HG02588 (cell line): ENCODE measurements around the gene F5.

Experiments
- ATAC-seq: cut with Tn5 transposase; IDR thresholded peaks from one replicate; pipeline ENCODE4 v1.9.1; 2021; ENCODE audit warnings: mild to moderate bottlenecking, moderate library complexity; ENCODE audit not compliant: unreplicated experiment

Gene F5

DNA sequence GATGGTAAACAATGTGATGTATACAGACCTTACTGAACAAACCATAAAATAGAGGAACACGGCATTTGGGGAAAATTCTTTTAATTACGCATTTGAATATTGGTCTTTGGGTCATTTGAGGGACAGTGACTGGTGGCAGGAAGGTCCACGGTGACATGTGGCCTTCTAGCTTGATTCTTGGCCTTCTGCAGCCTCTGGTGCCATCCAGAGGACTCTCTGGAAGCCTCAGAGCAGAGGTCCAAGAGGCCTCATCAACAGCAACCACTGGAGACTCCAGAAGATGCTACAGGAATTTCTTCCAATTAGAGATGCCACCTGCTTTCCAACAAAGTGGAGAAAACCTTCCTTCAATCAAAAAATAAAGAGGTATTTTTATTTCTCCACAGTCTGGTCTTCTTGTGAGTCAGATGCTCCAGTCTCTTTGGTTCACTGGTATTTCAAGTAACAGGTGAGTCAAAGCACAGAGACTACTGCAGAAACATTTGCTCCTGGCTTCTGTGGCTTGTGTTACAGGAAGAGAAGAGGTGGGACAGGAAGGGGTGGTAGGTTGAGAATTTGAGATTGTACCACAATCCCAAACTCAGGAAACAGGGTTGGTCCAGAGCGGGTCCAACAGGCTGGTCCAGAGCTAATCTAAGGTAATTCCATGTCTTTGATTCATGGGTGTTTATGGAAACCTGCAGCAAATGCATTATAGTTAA lies 2.7 kb upstream of the F5 start:
- ATAC-seq, result no peak

DNA sequence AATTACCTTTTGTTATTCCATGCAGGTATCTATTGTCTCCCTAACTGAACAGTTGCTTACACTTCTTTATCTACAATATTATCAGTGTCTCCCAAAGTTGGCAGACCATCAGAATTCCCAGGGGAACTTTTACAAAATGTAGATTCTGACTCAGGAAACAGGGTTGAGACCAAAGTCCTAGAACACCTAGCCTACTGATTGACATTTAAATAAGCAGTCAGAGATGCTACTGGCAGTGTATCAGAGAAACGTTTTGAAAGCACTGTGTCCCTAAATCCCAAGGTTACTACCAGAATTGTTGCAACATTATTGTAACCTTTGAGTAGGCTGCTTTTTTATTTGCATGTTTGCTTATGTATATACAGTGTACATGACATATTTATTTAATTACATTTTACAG lies 1.8 kb upstream of the F5 start:
- no peak for ATAC-seq

DNA sequence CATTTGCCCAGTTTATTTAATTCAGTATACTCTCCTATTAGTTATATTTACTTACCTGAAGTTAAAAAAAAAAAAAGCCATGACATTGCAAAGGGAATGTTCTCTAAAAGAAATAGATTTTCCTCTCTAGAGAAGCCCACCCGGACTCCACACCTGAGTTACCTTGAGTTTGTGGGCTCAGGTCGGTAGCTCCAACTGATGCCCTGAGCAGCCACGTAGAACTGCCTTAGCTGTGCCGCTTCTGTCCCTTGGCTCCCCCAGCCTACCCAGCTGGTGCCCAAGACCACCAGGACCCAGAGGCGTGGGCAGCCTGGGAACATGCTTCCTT lies 250 bp downstream of the F5 start:
- peak; percentile 8 for ATAC-seq

DNA sequence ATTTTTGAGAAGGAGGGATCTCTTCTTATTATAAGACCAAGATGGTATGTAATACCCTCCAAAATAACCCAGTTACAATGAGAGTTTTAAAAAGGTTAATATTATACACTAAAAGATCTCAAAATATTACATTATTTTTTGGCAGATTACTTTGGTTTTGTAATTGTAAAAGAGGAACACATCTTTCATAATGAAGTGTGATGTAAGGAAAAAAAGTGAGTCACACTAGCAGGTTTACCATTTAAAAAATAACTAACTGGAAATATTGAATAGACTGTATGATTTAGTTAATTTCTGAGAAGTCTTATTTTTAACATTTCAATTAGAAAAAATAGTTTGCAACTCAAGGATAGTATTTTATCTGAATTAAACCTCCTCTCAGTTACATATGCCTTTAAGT lies 1.1 kb downstream of the F5 start:
- no peak for ATAC-seq

DNA sequence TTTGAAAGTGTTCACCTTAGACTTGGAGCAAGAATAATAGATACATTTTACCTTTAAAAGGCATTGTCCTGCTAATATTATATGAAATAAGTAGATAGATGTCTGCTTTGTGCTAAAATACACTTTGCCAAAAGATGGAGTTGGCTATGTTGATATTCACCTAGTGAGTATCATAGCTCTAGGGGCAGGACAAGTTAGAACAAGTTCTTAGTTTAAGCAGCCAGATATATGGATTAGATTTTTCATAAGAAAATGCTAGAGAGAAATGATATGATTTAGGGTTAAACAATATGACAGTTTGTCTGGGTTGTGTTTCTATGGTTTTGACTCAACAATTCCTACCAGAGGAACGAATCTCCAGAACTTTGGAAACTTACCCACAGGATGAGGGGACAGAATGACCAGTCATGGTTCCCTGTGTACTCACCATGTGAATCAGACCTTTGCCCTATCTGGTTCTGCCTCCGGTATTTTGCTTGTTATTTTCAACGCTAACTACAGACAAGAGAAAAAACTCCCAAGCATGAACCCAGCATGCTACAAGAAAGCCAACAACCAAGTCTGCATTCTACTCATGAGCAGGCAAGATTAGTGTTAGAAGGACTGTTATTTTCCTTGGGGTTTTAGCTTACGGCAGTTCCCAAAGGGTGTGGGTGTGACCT lies 1.7 kb downstream of the F5 start:
- ATAC-seq, result no peak

DNA sequence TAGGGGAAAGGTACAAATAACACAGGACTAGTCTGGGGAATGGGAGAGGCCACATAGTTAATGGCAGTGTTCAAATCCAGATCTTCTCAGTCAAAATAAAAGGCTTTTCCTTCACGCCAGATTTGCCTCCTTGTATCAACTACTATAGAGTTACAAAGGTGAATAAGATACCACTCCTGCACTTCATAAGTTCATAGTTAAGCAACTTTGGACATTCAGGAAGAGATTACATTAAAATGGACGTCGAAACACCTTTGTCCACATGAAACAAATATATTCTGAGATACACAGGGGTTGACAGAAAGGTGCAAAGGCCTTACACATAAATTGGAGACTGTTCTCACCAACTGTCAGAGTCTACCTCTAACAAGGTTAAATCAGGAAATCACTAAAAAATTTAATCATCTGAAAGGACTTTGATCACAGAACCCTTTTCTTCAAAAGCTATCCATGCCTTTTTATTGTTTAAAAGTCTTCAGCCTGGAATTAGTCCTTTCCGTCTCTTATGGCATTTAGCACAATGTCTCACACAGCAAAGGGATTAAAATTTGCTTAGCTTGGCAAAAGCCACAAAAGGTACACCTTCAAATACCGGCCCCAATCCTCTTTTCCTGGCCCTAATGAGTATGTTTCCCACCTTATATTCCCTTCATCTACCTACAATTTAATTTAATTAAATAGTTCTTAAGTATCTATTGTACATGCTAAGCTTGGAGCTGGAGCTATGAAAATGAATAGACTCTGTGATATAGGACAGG lies 8.1 kb downstream of the F5 start:
- ATAC-seq, result no peak

DNA sequence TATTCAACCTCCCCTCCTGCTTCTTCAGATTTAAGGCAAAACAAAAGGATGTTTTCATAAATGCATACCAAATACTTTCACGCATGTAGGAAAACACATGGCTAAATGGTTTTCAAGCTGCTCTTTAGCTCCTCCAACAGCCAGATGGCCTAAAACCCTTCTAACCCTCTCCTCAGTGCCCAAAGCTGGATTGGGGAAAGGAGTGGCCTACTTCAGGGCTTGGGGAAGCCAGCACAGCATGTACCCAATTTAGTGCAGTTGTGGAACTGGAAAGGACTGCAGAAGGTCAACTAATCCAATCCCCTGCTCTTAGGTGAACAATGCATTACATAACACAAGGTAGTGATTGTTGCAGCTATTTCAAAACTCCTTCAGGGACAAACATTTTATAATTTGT lies 9.3 kb downstream of the F5 start:
- no peak for ATAC-seq

DNA sequence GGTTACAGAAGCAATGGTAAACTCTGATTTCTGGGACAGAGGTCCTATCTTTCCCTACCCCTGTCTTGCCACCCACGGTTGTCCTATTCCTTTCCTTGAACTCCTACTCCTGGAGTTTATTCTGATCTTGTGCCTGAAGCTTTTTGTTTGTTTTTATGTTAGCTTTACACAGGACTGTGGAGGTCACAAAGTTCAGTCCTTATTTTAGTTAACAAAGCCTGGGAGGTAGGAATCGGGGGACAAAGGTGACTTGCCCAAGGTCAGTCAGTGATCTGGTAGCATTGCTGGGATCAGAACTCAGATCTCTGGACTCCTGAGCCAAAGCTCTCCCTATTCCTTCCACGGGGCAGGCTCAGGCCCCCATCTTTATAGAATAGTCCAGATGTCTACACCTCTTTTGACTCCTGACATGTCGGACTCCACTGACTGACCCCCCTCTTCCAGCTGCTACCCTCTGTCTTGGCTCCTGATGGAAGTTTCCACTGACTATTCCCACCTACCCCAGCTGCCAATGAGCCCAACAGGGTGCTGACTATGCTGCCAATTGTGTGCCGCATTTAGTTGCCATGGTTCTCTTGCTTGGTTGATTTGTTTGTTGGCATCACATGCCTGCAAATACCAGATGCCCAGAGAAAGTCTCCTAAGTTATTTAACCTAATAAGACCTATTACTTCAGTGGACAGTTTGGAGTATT lies 9.9 kb downstream of the F5 start:
- no peak for ATAC-seq

DNA sequence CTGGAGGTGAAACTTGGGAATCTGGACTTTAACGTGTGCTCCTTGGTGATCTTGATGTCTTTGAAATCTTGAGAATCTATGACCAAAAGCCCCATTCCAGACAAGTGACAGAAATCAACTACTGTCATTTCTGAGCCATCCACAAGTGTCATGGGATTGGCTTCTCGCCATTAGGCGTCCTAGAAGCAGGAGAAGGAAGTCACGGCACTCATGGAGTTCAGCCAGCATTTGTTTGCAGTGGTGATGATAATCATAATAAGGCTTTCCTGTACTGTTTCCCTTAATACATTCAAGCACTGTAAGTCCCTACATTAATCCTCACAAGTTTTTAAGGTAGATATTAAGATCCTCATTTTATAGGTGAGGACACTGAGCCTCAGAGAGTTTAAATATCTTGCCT lies 11.9 kb downstream of the F5 start:
- no peak for ATAC-seq

DNA sequence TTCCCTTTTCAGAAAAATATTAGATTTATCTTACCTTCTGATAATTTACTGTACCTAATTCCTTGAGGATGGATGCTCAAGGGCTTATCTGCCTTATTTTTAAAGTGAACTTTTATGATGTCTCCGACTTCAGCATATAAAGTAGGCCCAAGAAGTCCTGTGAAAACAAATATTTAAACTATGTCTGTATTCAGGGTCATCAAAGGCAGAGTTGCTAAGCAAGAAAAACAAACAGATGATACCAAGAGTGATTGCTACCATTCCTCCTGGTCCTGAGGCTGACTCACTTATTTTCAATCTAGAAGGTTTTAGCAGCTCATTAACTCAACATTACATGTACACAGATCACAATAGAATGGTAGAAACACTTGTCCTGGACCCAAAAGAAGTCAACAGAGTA lies 14.1 kb downstream of the F5 start:
- no peak for ATAC-seq

DNA sequence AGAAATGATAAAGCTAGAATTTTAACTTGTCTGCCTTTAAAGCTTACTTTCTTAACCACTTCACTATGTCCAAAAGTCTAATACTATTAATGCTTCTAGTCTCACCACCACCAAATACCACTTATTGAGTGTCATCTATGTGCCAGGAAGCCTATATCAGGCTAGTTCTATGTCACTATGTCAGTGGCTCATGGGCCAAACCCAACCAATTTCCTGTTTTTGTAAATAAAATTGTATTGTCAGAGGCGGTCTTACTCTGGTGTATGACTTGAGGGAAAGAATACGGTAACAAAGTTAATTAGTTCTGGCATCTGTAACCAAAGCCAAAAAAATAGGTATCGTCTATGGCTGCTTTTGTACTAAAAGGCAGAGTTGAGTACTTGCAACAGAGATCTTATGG lies 14.8 kb downstream of the F5 start:
- ATAC-seq, result no peak

DNA sequence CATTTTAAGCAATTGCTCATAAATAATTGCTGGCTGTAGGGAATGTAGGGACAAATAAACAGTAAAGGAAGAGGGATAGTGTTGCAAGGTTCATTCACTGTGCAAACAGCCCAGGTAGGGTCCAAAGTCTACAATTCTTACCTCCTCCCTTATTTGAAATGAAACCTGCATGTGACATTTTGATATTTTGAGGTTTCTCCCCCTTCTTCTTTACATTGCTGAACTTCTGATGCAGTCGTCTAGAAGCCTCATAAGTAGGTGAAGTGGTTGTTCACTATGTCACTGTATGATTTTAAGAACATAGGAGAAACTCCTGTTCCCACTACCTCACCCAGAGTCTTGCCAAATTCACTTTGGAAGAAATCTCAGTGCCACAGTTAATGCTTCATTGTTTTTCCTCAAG lies 16.1 kb downstream of the F5 start:
- no peak for ATAC-seq

DNA sequence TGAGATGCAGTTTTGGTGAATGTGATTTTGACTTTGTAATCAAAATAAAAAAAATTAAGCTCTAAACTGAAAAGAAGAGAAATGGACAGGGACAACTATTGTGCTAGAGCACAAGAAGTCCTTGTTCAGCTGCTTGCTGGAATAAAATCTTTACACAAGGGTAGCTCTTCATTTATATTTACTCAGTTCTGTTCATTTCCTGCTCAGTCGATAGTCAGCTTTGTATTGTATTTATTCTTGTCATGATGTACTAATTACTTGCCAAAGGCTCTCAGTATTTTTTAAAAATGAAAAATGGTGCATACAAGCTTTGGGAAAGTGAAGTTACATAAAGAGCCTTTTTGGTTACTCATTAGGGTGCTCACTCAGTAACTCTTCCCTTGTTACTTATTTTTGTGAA lies 17.8 kb downstream of the F5 start:
- ATAC-seq, result no peak

DNA sequence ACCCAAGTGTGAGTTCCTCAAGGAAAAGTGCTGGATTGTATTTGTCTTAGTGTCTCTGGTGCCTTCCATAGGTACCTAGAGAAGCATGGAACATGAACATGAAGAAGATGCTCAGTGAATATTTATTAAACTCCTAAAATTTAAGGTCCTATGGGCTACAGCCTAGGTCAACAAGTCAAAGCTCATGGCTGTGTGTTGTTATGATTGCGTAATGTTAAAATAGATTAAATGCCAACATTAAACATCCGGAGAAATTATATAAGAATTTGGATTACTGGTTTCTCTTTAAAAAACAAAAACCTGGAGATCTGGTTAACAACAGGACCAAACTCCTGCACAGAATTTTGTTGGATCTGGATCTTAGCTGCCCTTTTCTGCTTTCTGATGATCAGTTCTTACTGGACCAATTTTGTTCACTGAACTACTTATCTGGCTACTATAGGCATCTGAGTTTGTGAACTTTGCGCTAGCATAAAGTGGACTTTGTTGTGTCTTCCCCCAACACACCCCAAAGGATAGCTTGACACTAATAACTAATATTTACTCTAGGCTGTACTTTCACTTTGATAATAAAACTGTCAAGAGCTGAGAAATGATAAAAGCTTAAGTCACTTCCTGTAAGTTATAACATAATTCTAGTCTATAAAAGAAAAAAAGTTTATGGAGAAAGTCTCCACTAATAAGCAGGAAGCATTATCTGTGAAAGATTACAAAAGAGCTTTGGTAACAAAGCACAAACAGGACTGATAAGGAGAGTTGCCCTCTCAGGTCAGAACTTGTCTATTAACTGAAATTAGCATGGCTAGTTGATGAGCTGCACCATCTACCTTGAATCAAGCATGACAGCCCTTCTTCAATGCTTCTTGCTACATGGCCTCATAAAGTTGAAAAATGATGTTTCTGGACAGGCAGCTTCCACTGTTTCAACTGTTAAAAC lies 20.7 kb downstream of the F5 start:
- ATAC-seq, result no peak

DNA sequence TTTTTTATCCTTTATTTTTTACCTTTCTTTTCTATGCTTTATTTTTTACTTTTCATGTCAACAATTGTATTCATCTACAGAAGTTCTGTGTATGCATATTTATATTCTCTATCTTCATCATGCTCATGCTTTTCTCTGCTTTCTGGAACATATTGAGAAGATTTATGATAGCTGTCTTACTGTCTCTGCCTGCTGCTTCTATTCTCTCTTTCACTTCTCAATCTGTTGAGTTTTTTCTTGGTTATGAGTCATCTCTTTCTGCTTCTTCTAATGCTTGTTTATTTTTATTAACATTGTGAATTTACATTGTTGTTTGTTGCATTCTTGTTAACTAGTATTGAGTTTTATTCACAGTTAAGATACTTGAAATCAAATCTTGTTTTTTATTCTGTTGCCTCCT lies 22.6 kb downstream of the F5 start:
- no peak for ATAC-seq

DNA sequence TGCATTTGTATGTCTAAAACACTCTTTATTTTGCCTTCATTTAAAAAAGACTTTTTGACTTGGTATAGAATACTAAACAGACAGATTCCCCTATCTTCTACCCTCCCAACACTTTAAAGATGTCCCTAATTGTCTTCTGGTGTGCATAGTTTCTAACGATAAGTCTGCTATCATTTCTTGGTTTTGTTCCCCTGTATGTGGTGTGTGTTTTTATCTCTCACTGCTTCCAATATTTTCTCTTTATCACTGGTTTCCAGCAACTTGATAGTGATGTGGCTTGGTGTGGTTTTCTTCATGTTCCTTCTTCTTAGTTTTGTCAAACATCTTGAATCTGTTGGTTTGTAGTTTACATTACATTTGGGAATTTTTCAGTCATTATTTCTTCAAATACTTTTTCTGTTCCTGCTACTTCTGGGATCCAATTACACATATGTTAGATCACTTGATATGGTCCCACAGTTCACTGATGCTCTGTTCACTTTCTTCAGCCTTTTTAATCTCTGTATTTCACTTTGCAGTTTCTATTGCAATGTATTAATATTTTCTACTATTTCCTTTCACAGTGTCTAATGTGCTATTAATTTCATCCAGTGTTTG lies 23.2 kb downstream of the F5 start:
- no peak for ATAC-seq

DNA sequence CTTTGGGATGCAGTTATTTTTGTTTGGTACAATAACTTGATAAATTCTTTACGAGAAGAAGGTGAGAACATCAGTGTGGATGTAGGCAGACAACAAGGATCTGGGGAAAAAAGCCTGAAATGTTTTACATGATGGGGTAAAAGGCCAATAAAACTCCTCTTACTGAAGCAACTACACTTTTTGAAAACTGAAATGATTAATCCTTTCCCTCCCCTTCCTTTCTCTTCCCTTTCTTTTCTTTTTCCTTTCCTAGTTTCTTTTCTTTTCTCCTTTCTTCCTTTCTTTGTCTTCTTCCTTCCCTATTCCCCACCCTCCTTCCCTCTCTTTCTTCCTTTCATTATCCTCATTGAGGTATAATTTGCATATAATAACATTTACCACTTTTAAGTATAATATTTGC lies 24.6 kb downstream of the F5 start:
- ATAC-seq, result no peak

DNA sequence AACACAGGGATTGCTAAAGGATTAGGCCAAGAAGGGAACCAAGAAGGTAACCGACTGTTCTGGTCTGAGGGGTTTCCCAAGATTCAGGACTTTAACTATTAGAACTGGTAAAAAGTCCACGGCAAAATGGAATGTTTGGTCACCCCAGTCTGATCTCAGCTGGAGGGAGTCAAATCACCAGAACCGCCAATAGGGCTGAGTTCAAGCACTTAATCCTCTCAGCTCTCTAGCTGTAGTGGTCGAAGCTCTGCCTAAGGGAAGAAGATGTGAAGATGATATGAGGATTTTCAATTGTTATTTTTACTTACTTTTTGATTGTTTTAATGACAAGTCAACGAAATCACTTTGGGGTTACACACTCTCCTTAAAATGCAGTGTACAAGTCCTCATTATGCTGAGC lies 29.1 kb downstream of the F5 start:
- ATAC-seq, result no peak

DNA sequence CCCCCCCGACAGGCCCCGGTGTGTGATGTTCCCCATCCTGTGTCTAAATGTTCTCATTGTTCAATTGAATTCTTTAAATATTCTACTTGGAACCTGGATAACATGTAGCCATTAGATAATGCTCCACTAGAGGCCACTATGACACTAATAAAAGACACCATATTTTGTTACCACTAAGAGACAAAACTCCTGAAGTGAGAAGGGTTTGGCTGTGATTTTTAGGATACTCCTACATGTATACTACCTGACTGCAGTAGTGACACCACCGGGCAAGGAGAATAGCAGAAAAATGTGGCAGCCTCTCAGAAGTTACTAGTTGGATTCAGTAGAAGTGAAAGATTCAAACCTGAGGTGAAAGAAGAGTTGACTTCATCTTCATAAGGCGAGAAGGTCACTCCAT lies 36.0 kb downstream of the F5 start:
- no peak for ATAC-seq

DNA sequence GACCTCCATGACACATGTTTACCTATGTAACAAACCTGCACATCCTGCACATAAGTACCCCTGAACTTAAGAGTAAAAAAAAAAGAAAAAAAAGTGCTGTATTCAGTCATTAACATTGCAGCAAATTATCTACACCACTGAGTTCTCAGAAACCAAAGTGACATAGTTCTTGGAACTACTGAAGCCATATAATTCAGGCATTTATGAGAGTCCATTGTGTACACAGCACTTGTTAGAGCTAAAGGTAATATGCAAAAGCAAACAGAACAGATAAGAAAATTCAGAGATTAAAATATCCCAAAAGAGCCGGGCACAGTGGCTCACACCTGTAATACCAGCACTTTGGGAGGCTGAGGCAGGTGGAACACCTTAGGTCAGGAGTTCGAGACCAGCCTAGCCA lies 38.0 kb downstream of the F5 start:
- ATAC-seq, result no peak
